H9 (cell line): Measurements from ENCODE around the gene TTLL1. TPM values are rescaled to one million over a fixed set of nuclear protein-coding genes. Genes with fewer than 3 reads are reported as not detected.

ENCODE experiments used
- DNase-seq: peaks from one replicate; pipeline ENCODE4 v3.0.0-alpha.2; 2017
- H2AFZ ChIP-seq: one replicate; pipeline ENCODE4 v1.6.1; 2013; ENCODE audit warnings: mild to moderate bottlenecking, low read length, control low read depth, moderate library complexity
- H2AK5ac ChIP-seq: 2 replicates; pipeline ENCODE4 v1.6.1; 2013; ENCODE audit warnings: low read length, control low read depth, mixed read lengths; ENCODE audit not compliant: insufficient read length
- H2BK120ac ChIP-seq: one replicate; pipeline ENCODE4 v1.6.1; 2013; ENCODE audit warnings: low read depth, mild to moderate bottlenecking, low read length, control low read depth, inconsistent platforms; ENCODE audit not compliant: poor library complexity, severe bottlenecking
- H2BK12ac ChIP-seq: 2 replicates; pipeline ENCODE4 v1.6.1; 2013; ENCODE audit warnings: low read length, control low read depth, mixed read lengths, low read depth; ENCODE audit not compliant: insufficient read length
- H2BK15ac ChIP-seq: 2 replicates; pipeline ENCODE4 v1.6.1; 2013; ENCODE audit warnings: low read depth, low read length, control low read depth
- H2BK20ac ChIP-seq: one replicate; pipeline ENCODE4 v1.6.1; 2013; ENCODE audit warnings: low read depth, mild to moderate bottlenecking, low read length, control low read depth, inconsistent platforms; ENCODE audit not compliant: poor library complexity, severe bottlenecking
- H2BK5ac ChIP-seq: 2 replicates; pipeline ENCODE4 v1.6.1; 2013; ENCODE audit warnings: low read length, control low read depth, mixed read lengths; ENCODE audit not compliant: insufficient read length
- H3K14ac ChIP-seq: 2 replicates; pipeline ENCODE4 v1.6.1; 2013; ENCODE audit warnings: low read length, control low read depth; ENCODE audit not compliant: insufficient read depth
- H3K18ac ChIP-seq: 2 replicates; pipeline ENCODE4 v1.6.1; 2013; ENCODE audit warnings: low read depth, mild to moderate bottlenecking, mixed read lengths, low read length, control low read depth; ENCODE audit not compliant: insufficient read length
- H3K23ac ChIP-seq: 2 replicates; pipeline ENCODE4 v1.6.1; 2013; ENCODE audit warnings: low read length, control low read depth, mixed read lengths, low read depth; ENCODE audit not compliant: insufficient read length
- H3K23me2 ChIP-seq: 2 replicates; pipeline ENCODE4 v1.6.1; 2013; ENCODE audit warnings: low read depth, mild to moderate bottlenecking, mixed read lengths, low read length, control low read depth; ENCODE audit not compliant: insufficient read length, poor library complexity, severe bottlenecking
- H3K27ac ChIP-seq: 2 replicates; pipeline ENCODE4 v1.5.1; 2013; ENCODE audit warnings: low read length, control low read depth, mixed read lengths, low read depth; ENCODE audit not compliant: insufficient read length
- H3K27me3 ChIP-seq: 2 replicates; pipeline ENCODE4 v1.6.1; 2013; ENCODE audit warnings: low read length, control low read depth, inconsistent platforms; ENCODE audit not compliant: insufficient read depth
- H3K4ac ChIP-seq: 2 replicates; pipeline ENCODE4 v1.6.1; 2013; ENCODE audit warnings: low read depth, mild to moderate bottlenecking, control low read depth, inconsistent platforms, low read length, moderate library complexity
- H3K4me1 ChIP-seq: 2 replicates; pipeline ENCODE4 v1.6.1; 2013; ENCODE audit warnings: low read length, control low read depth, inconsistent platforms; ENCODE audit not compliant: insufficient read depth
- H3K4me2 ChIP-seq: 2 replicates; pipeline ENCODE4 v1.6.1; 2013; ENCODE audit warnings: low read length, control low read depth, mixed read lengths; ENCODE audit not compliant: insufficient read length, insufficient read depth
- H3K56ac ChIP-seq: 2 replicates; pipeline ENCODE4 v1.6.1; 2013; ENCODE audit warnings: low read depth, mild to moderate bottlenecking, mixed read lengths, low read length, control low read depth; ENCODE audit not compliant: insufficient read length
- H3K79me1 ChIP-seq: 2 replicates; pipeline ENCODE4 v1.6.1; 2013; ENCODE audit warnings: low read depth, mild to moderate bottlenecking, moderate library complexity, low read length, control low read depth, inconsistent platforms; ENCODE audit not compliant: insufficient read depth, poor library complexity, severe bottlenecking
- H3K79me2 ChIP-seq: 2 replicates; pipeline ENCODE4 v1.6.1; 2013; ENCODE audit warnings: low read length, control low read depth, inconsistent platforms; ENCODE audit not compliant: insufficient read depth
- H3K9ac ChIP-seq: 2 replicates; pipeline ENCODE4 v1.6.1; 2013; ENCODE audit warnings: low read length, control low read depth, mixed read lengths; ENCODE audit not compliant: insufficient read length; ENCODE audit errors: extremely low read depth
- H3K9me3 ChIP-seq: one replicate; pipeline ENCODE4 v1.6.1; 2013; ENCODE audit warnings: low read depth, low read length, inconsistent platforms; ENCODE audit not compliant: control insufficient read depth
- H3T11ph ChIP-seq: one replicate; pipeline ENCODE4 v1.6.1; 2013; ENCODE audit warnings: mild to moderate bottlenecking, low read length, control low read depth, inconsistent platforms
- H4K20me1 ChIP-seq: one replicate; pipeline ENCODE4 v1.6.1; 2013; ENCODE audit not compliant: control insufficient read depth, insufficient read length, insufficient read depth
- H4K5ac ChIP-seq: 2 replicates; pipeline ENCODE4 v1.6.1; 2013; ENCODE audit warnings: low read depth, mild to moderate bottlenecking, mixed read lengths, low read length, control low read depth; ENCODE audit not compliant: insufficient read length
- H4K8ac ChIP-seq: replicated peaks from 2 replicates; pipeline ENCODE4 v1.6.1; 2013; ENCODE audit warnings: low read length, control low read depth, mixed read lengths, low read depth; ENCODE audit not compliant: insufficient read length
- H4K91ac ChIP-seq: 2 replicates; pipeline ENCODE4 v1.6.1; 2013; ENCODE audit warnings: low read depth, mild to moderate bottlenecking, moderate library complexity, mixed read lengths, low read length, control low read depth; ENCODE audit not compliant: insufficient read length
- H3K27ac Mint-ChIP-seq, 3 experiments: 2 replicates in 2 of 3; 3 replicates in 1 of 3; pipeline ENCODE4 v1.8.0; 2020 to 2021; ENCODE audit warnings: mixed read lengths in 3 of 3, mild to moderate bottlenecking in 1 of 3, moderate library complexity in 1 of 3
- H3K27me3 Mint-ChIP-seq: 2 replicates; pipeline ENCODE4 v1.8.0; 2021; ENCODE audit warnings: low read depth, mild to moderate bottlenecking, moderate library complexity, mixed read lengths
- H3K36me3 Mint-ChIP-seq, 3 experiments: 2 replicates in 2 of 3; 3 replicates in 1 of 3; pipeline ENCODE4 v1.8.0; 2020 to 2021; ENCODE audit warnings: low read depth in 3 of 3, mixed read lengths in 3 of 3; ENCODE audit not compliant: insufficient read depth in 1 of 3
- H3K4me1 Mint-ChIP-seq, 2 experiments: 2 replicates each; pipeline ENCODE4 v1.8.0; 2020; ENCODE audit warnings: mixed read lengths in 2 of 2
- H3K4me3 Mint-ChIP-seq, 2 experiments: 2 replicates in 1 of 2; 3 replicates in 1 of 2; pipeline ENCODE4 v1.8.0; 2020 to 2021; ENCODE audit warnings: mild to moderate bottlenecking in 2 of 2, mixed read lengths in 2 of 2, moderate library complexity in 1 of 2
- H3K9me3 Mint-ChIP-seq, 2 experiments: 2 replicates in 1 of 2; 3 replicates in 1 of 2; pipeline ENCODE4 v1.8.0; 2020; ENCODE audit warnings: mild to moderate bottlenecking in 2 of 2, mixed read lengths in 2 of 2, moderate library complexity in 1 of 2
- CTCF ChIP-seq: fragments of 200-600 bp; sonication (generic); conservative IDR thresholded peaks from 3 replicates; pipeline ENCODE4 v1.8.0; 2021; ENCODE audit warnings: antibody characterized with exemption, mild to moderate bottlenecking
- WGBS: extraction: QIAGEN DNeasy Blood & Tissue Kit; methylation state at CpG from one replicate; pipeline ENCODE4 v1.1.7; 2013; ENCODE audit warnings: missing lambda C conversion rate, low lambda C conversion rate, mixed read lengths; ENCODE audit not compliant: insufficient read length; ENCODE audit errors: extremely low coverage; 5-methylcytosine and 5-hydroxymethylcytosine counted together
- total RNA-seq: library from RNA; stranded (reverse); gene quantifications from 2 replicates; pipeline ENCODE4 v1.2.1, GENCODE V29; 2021

Gene TTLL1
- total RNA-seq, 1 experiment from 2014 or later: 4.1 TPM

- H4K5ac ChIP-seq: no peak overlapping the region
- no peak for TF ChIP-seq CTCF
- no peak overlapping the region for H3K4ac ChIP-seq
- Mint-ChIP-seq H3K4me3 (no peak overlapping the region), H3K27me3 (no peaks in the 10 kb centered on the region), H3K4me1 (peaks cover 8 to 16% of the 10 kb centered on the region in 2 experiments), H3K27ac (peak overlapping the region; percentile 6 to 44 (median 38); a peak in 5 of 7 replicates), H3K9me3 (no peaks in the 10 kb centered on the region), H3K36me3 (no peaks in the 10 kb centered on the region)
- no peak overlapping the region for H3K18ac ChIP-seq
- H3K79me1 ChIP-seq: no peaks in the 10 kb centered on the region
- no peak overlapping the region for H2BK20ac ChIP-seq
- H2BK5ac ChIP-seq: no peak overlapping the region
- H2BK12ac ChIP-seq: no peak overlapping the region
- no peak overlapping the region for H3K56ac ChIP-seq
- no peak overlapping the region for H2BK120ac ChIP-seq
- H3K23ac ChIP-seq: no peak overlapping the region
- H3K79me2 ChIP-seq: no peaks in the 10 kb centered on the region
- no peak overlapping the region for H3T11ph ChIP-seq
- H3K9ac ChIP-seq: no peak overlapping the region
- H4K8ac ChIP-seq: no peak overlapping the region
- no peak overlapping the region for H2AK5ac ChIP-seq
- H3K14ac ChIP-seq: peak overlapping the region; percentile 4; the same call in 1 of the 2 replicates
- H2AFZ ChIP-seq: no peak overlapping the region
- H2BK15ac ChIP-seq: no peak overlapping the region
- H3K4me2 ChIP-seq: no peak overlapping the region
- no peak for DNase-seq
- H3K4me1 ChIP-seq: no peaks in the 10 kb centered on the region
- no peaks in the 10 kb centered on the region for H4K20me1 ChIP-seq
- H3K27me3 ChIP-seq: no peaks in the 10 kb centered on the region
- H3K27ac ChIP-seq: no peak overlapping the region
- no peak overlapping the region for H4K91ac ChIP-seq
- no CpG with 5 or more reads among the region's 20 CpGs for WGBS
- H3K23me2 ChIP-seq: peaks cover 3% of the 10 kb centered on the region
- no peaks in the 10 kb centered on the region for H3K9me3 ChIP-seq
Measured at GRCh38 chr22:43042101-43042780, 47.0 kb downstream of the TTLL1 start.
